H1 (cell line): ENCODE data around the gene TBC1D23. TPM values are rescaled to one million over a fixed set of nuclear protein-coding genes. Genes with fewer than 3 reads are reported as not detected.

ENCODE experiments used
- CTCF ChIA-PET: fragments of 300-600 bp; sonication (Branson Sonifier 250); formaldehyde crosslinking; loops from one replicate; lab custom pipeline; 2021; ENCODE audit not compliant: partially characterized antibody; lab: Charles Lee
- POLR2A ChIA-PET: fragments of 300-600 bp; sonication (Branson Sonifier 250); formaldehyde crosslinking; loops from one replicate; lab custom pipeline; 2021; ENCODE audit warnings: inconsistent platforms; ENCODE audit not compliant: partially characterized antibody; lab: Charles Lee
- DNase-seq, 2 experiments: peaks; one replicate each; pipeline versions ENCODE4 v3.0.0 to v3.0.0-alpha.2; 2010 to 2022; ENCODE audit warnings: low spot score in 2 of 2, low read depth in 1 of 2, mixed read lengths in 1 of 2
- FAIRE-seq: peaks from 2 replicates; lab custom pipeline; 2011; peaks lifted over from hg19 to GRCh38; lab: Jason Lieb, UNC
- H2AFZ ChIP-seq: 2 replicates; pipeline ENCODE4 v1.8.1; 2012; ENCODE audit warnings: low read length, inconsistent platforms
- H2AK5ac ChIP-seq: 2 replicates; pipeline ENCODE4 v1.6.1; 2013; ENCODE audit warnings: low read depth, low read length
- H2BK120ac ChIP-seq: replicated peaks from 2 replicates; pipeline ENCODE3; 2013; ENCODE audit warnings: low read depth, low read length, inconsistent platforms
- H2BK12ac ChIP-seq: 2 replicates; pipeline ENCODE4 v1.6.1; 2013; ENCODE audit warnings: low read depth, low read length
- H2BK15ac ChIP-seq: 2 replicates; pipeline ENCODE4 v1.6.1; 2013; ENCODE audit warnings: low read length
- H2BK20ac ChIP-seq: 2 replicates; pipeline ENCODE4 v1.6.1; 2013; ENCODE audit warnings: low read length
- H2BK5ac ChIP-seq: 2 replicates; pipeline ENCODE4 v1.6.1; 2013; ENCODE audit warnings: low read depth, low read length
- H3K14ac ChIP-seq: 2 replicates; pipeline ENCODE4 v1.6.1; 2013; ENCODE audit warnings: inconsistent platforms; ENCODE audit not compliant: insufficient read length
- H3K18ac ChIP-seq: 2 replicates; pipeline ENCODE4 v1.6.1; 2013; ENCODE audit warnings: low read length; ENCODE audit errors: extremely low read depth
- H3K23ac ChIP-seq: 2 replicates; pipeline ENCODE4 v1.6.1; 2013; ENCODE audit warnings: inconsistent platforms; ENCODE audit not compliant: insufficient read length
- H3K23me2 ChIP-seq: 2 replicates; pipeline ENCODE4 v1.6.1; 2013; ENCODE audit warnings: low read depth, low read length
- H3K27ac ChIP-seq: 2 replicates; pipeline ENCODE4 v1.6.1; 2011; ENCODE audit warnings: low read depth, low read length, inconsistent platforms
- H3K27me3 ChIP-seq, 4 experiments: replicated peaks in 1 of 4; 1 replicate in 1 of 4; 2 replicates in 3 of 4; pipeline versions ENCODE4 v1.6.1 to v1.8.1; 2011 to 2013; ENCODE audit warnings: low read length in 3 of 4, mild to moderate bottlenecking in 3 of 4, inconsistent platforms in 2 of 4, mixed read lengths in 2 of 4, moderate library complexity in 1 of 4; ENCODE audit not compliant: control insufficient read depth in 3 of 4, insufficient read depth in 3 of 4; ENCODE audit errors: extremely low read depth in 1 of 4
- H3K36me3 ChIP-seq, 4 experiments: 2 replicates each; pipeline versions ENCODE4 v1.6.1 to v1.8.1; 2011 to 2013; ENCODE audit warnings: mild to moderate bottlenecking in 4 of 4, low read length in 3 of 4, moderate library complexity in 2 of 4, control low read depth in 1 of 4, inconsistent platforms in 1 of 4; ENCODE audit not compliant: insufficient read depth in 4 of 4, control insufficient read depth in 2 of 4
- H3K4ac ChIP-seq: replicated peaks from 2 replicates; pipeline ENCODE3; 2013; ENCODE audit warnings: low read length, low read depth, mixed read lengths, inconsistent platforms; ENCODE audit not compliant: insufficient read length
- H3K4me1 ChIP-seq, 4 experiments: replicated peaks in 1 of 4; 1 replicate in 1 of 4; 2 replicates in 3 of 4; pipeline versions ENCODE4 v1.6.1 to v1.8.1; 2011 to 2013; ENCODE audit warnings: low read length in 3 of 4, inconsistent platforms in 2 of 4, mixed read lengths in 1 of 4; ENCODE audit not compliant: insufficient read depth in 4 of 4, control insufficient read depth in 3 of 4
- H3K4me2 ChIP-seq, 2 experiments: 2 replicates each; pipeline versions ENCODE4 v1.6.1 to v1.8.1; 2011 to 2013; ENCODE audit warnings: low read depth in 2 of 2, low read length in 2 of 2, control low read depth in 1 of 2, inconsistent platforms in 1 of 2, mild to moderate bottlenecking in 1 of 2; ENCODE audit not compliant: insufficient read depth in 1 of 2
- H3K4me3 ChIP-seq, 4 experiments: fragments of 200-600, 300-600 bp in 1 of 4; sonication (generic), shearing (Covaris generic), sonication (Bioruptor Twin) in 1 of 4; 2 replicates each; pipeline versions ENCODE4 v1.5.1 to v1.8.1; 2011 to 2016; ENCODE audit warnings: low read length in 4 of 4, low read depth in 3 of 4, control low read depth in 2 of 4, inconsistent platforms in 2 of 4, mild to moderate bottlenecking in 2 of 4, mixed read lengths in 1 of 4, moderate library complexity in 1 of 4; ENCODE audit not compliant: insufficient read depth in 2 of 4; ENCODE audit errors: extremely low read depth in 1 of 4
- H3K56ac ChIP-seq: replicated peaks from 2 replicates; pipeline ENCODE3; 2013; ENCODE audit warnings: low read depth, mild to moderate bottlenecking, mixed read lengths, low read length, inconsistent platforms; ENCODE audit not compliant: insufficient read length
- H3K79me1 ChIP-seq: 2 replicates; pipeline ENCODE4 v1.6.1; 2013; ENCODE audit warnings: low read depth, low read length, control low read depth
- H3K79me2 ChIP-seq, 2 experiments: 2 replicates each; pipeline versions ENCODE4 v1.6.1 to v1.8.1; 2012 to 2013; ENCODE audit warnings: low read length in 2 of 2, mild to moderate bottlenecking in 2 of 2, inconsistent platforms in 1 of 2; ENCODE audit not compliant: insufficient read depth in 2 of 2, control insufficient read depth in 1 of 2
- H3K9ac ChIP-seq, 4 experiments: replicated peaks in 1 of 4; 1 replicate in 1 of 4; 2 replicates in 3 of 4; pipeline versions ENCODE4 v1.6.1 to v1.8.1; 2011 to 2013; ENCODE audit warnings: low read depth in 3 of 4, low read length in 3 of 4, control low read depth in 2 of 4, mild to moderate bottlenecking in 2 of 4, moderate library complexity in 2 of 4, inconsistent platforms in 1 of 4; ENCODE audit errors: extremely low read depth in 1 of 4
- H3K9me3 ChIP-seq, 2 experiments: 2 replicates each; pipeline versions ENCODE4 v1.6.1 to v1.8.1; 2012 to 2013; ENCODE audit warnings: mild to moderate bottlenecking in 2 of 2, moderate library complexity in 2 of 2, control low read depth in 1 of 2, inconsistent platforms in 1 of 2, low read depth in 1 of 2, low read length in 1 of 2, mixed read lengths in 1 of 2; ENCODE audit not compliant: insufficient read depth in 2 of 2
- H4K20me1 ChIP-seq, 2 experiments: replicated peaks in 1 of 2; 2 replicates each; pipeline versions ENCODE3 to v1.8.1; 2011 to 2013; ENCODE audit warnings: inconsistent platforms in 2 of 2, low read length in 2 of 2, mild to moderate bottlenecking in 1 of 2; ENCODE audit not compliant: insufficient read depth in 2 of 2, control insufficient read depth in 1 of 2
- H4K5ac ChIP-seq: 2 replicates; pipeline ENCODE4 v1.6.1; 2013; ENCODE audit warnings: low read length, low read depth, mixed read lengths, inconsistent platforms; ENCODE audit not compliant: insufficient read length
- H4K8ac ChIP-seq: 2 replicates; pipeline ENCODE4 v1.8.0; 2013; ENCODE audit warnings: mild to moderate bottlenecking, moderate library complexity, low read length, inconsistent platforms; ENCODE audit not compliant: insufficient read depth; ENCODE audit errors: extremely low read depth
- H4K91ac ChIP-seq: replicated peaks from 2 replicates; pipeline ENCODE3; 2013; ENCODE audit warnings: low read length, mixed read lengths, inconsistent platforms; ENCODE audit not compliant: insufficient read length
- ASH2L ChIP-seq: fragments of 200-600, 300-600 bp; sonication (generic); IDR thresholded peaks from one replicate; pipeline ENCODE4 v1.7.1; 2017; ENCODE audit warnings: low read length
- CHD1 ChIP-seq: IDR thresholded peaks from 2 replicates; pipeline ENCODE4 v1.6.1; 2012; ENCODE audit warnings: low read depth, low read length, improper control_type of control experiment
- EP300 ChIP-seq, 2 experiments: IDR thresholded peaks; 1 replicate in 1 of 2; 2 replicates in 1 of 2; pipeline ENCODE4 v1.6.1; 2011 to 2012; ENCODE audit warnings: low read depth in 2 of 2, low read length in 2 of 2, mild to moderate bottlenecking in 2 of 2, borderline replicate concordance in 1 of 2, inconsistent platforms in 1 of 2, moderate library complexity in 1 of 2
- HDAC6 ChIP-seq: IDR thresholded peaks from one replicate; pipeline ENCODE4 v1.7.1; 2012; ENCODE audit warnings: low read depth, mild to moderate bottlenecking, inconsistent platforms, low read length, moderate library complexity
- NRF1 ChIP-seq: IDR thresholded peaks from 2 replicates; pipeline ENCODE4 v1.6.1; 2011; ENCODE audit warnings: mild to moderate bottlenecking, low read depth, low read length, improper control_type of control experiment
- SIN3A ChIP-seq, 2 experiments: IDR thresholded peaks in 1 of 2; conservative IDR thresholded peaks in 1 of 2; 2 replicates each; pipeline ENCODE4 v1.6.1; 2011 to 2012; ENCODE audit warnings: low read length in 2 of 2, improper control_type of control experiment in 1 of 2, low read depth in 1 of 2, mild to moderate bottlenecking in 1 of 2
- SP1 ChIP-seq: IDR thresholded peaks from 2 replicates; pipeline ENCODE4 v1.6.1; 2011; ENCODE audit warnings: low read depth, low read length
- TEAD4 ChIP-seq: IDR thresholded peaks from 2 replicates; pipeline ENCODE4 v1.6.1; 2012; ENCODE audit warnings: low read depth, low read length, inconsistent platforms, mixed read lengths
- YY1 ChIP-seq: IDR thresholded peaks from 2 replicates; pipeline ENCODE4 v1.6.1; 2011; ENCODE audit warnings: low read depth, mild to moderate bottlenecking, low read length
- WGBS, 2 experiments: shearing (Covaris generic) in 1 of 2; methylation state at CpG; one replicate each; pipeline versions ENCODE4 v1.1.6 to v1.1.7; 2013 to 2015; ENCODE audit warnings: low lambda C conversion rate in 2 of 2, mixed read lengths in 2 of 2, inconsistent platforms in 1 of 2, low coverage in 1 of 2, missing lambda C conversion rate in 1 of 2; ENCODE audit not compliant: insufficient replicate concordance in 2 of 2, insufficient coverage in 1 of 2, insufficient read length in 1 of 2; ENCODE audit errors: extremely low coverage in 1 of 2, missing lambda C conversion rate in 1 of 2; 5-methylcytosine and 5-hydroxymethylcytosine counted together
- polyA plus RNA-seq, 7 experiments: library from polyadenylated mRNA; depleted of rRNA in 3 of 7; stranded (reverse) in 5 of 7; unstranded in 2 of 7; fragments of >200 nt in 5 of 7; fragments of 200-250 nt in 2 of 7; gene quantifications; 1 replicate in 5 of 7; 2 replicates in 1 of 7; 4 replicates in 1 of 7; pipeline versions ENCODE4 v1.2.1 to v1.2.3, GENCODE V29; 2011 to 2013; ENCODE audit warnings: missing spikeins in 2 of 7, mixed read lengths in 2 of 7
- total RNA-seq: library from RNA; stranded (reverse); fragmentation: NEBNext Ultra II Directional; extraction: Animal tissue kit (Norgen Biotek cat#: 25700); gene quantifications from 2 replicates; pipeline ENCODE4 v1.2.1, GENCODE V29; 2021
- TF ChIP-seq, protein P1 (sequence below): IDR thresholded peaks from 2 replicates; pipeline ENCODE4 v1.6.1; 2011; ENCODE audit warnings: low read length, improper control_type of control experiment
- TF ChIP-seq, protein P2 (sequence below), 3 experiments: IDR thresholded peaks; 1 replicate in 2 of 3; 2 replicates in 1 of 3; pipeline versions ENCODE4 v1.5.1 to v1.6.1; 2011; ENCODE audit warnings: low read length in 3 of 3, mild to moderate bottlenecking in 3 of 3, inconsistent platforms in 2 of 3, low read depth in 1 of 3, moderate library complexity in 1 of 3; ENCODE audit not compliant: insufficient read depth in 1 of 3; ENCODE audit errors: control extremely low read depth in 1 of 3

TBC1D23 gene
- total and polyA plus RNA-seq, 2 of the 8 experiments (the other 6 are each of a cell fraction or from before 2014, with no cell fraction given), result 6.4 to 29.3 TPM

DNA sequence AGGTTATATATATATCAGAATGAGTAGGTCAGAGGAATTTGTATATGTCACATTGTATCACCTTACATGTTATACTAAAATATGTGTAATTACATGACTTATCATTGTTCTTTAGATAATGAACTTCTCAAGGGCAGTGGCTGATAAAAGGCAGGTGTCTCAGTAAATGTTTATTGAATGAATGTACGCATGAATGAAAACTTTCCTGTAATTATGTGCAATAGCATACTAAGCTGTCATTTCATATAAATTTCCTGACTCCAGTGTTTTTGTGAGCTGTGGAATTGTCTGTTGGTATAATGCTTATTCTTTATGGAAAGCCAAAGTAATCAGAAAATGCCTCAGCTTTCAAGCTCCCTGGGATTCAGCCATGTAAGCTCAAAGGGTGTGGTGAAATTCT is 4.2 kb downstream of the TBC1D23 start:
- POLR2A ChIA-PET, result no interaction called here
- no peak for FAIRE-seq
- Histone ChIP-seq H3K4ac (no peak overlapping the region), H4K5ac (no peak overlapping the region), H3K4me2 (no peak overlapping the region), H3K27ac (no peak overlapping the region), H4K91ac (no peak overlapping the region), H2BK5ac (no peak overlapping the region), H3K9ac (no peak overlapping the region), H3K4me3 (no peak overlapping the region), H2BK120ac (no peak overlapping the region), H4K8ac (no peak overlapping the region), H3K79me1 (0 out of 2 replicates have a peak, but pooled peaks cover 3% of the 10 kb centered on the region), H2AK5ac (no peak overlapping the region), H2BK20ac (no peak overlapping the region), H3K56ac (no peak overlapping the region), H3K14ac (no peak overlapping the region), H3K36me3 (no peaks in the 10 kb centered on the region), H2BK15ac (no peak overlapping the region), H3K23ac (no peak overlapping the region), H3K27me3 (no peaks in the 10 kb centered on the region), H3K79me2 (peaks cover 0 to 45% of the 10 kb centered on the region in 2 experiments; a peak in 3 of 4 replicates), H3K18ac (no peak overlapping the region), H3K23me2 (peaks cover 5% of the 10 kb centered on the region), H2AFZ (no peak overlapping the region), H3K4me1 (peaks cover 0 to 2% (median under 1%) of the 10 kb centered on the region in 4 experiments; a peak in 3 of 7 replicates), H3K9me3 (no peaks in the 10 kb centered on the region), H4K20me1 (no peaks in the 10 kb centered on the region), H2BK12ac (no peak overlapping the region)
- CTCF ChIA-PET, result no interaction called here
- no peak for DNase-seq
- WGBS, 2 experiments, result 89% methylated on average over 1 of the region's 1 CpG; no CpG with 5 or more reads in 1 of the 2 experiments
- no peak for TF ChIP-seq CHD1
- TF ChIP-seq NRF1, result no peak
- TF ChIP-seq HDAC6, result no peak
- no peak for TF ChIP-seq SP1
- TF ChIP-seq ASH2L, result no peak
- TF ChIP-seq, protein P1, sequence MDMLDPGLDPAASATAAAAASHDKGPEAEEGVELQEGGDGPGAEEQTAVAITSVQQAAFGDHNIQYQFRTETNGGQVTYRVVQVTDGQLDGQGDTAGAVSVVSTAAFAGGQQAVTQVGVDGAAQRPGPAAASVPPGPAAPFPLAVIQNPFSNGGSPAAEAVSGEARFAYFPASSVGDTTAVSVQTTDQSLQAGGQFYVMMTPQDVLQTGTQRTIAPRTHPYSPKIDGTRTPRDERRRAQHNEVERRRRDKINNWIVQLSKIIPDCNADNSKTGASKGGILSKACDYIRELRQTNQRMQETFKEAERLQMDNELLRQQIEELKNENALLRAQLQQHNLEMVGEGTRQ, result no peak
- TF ChIP-seq TEAD4, result no peak
- TF ChIP-seq, protein P2, sequence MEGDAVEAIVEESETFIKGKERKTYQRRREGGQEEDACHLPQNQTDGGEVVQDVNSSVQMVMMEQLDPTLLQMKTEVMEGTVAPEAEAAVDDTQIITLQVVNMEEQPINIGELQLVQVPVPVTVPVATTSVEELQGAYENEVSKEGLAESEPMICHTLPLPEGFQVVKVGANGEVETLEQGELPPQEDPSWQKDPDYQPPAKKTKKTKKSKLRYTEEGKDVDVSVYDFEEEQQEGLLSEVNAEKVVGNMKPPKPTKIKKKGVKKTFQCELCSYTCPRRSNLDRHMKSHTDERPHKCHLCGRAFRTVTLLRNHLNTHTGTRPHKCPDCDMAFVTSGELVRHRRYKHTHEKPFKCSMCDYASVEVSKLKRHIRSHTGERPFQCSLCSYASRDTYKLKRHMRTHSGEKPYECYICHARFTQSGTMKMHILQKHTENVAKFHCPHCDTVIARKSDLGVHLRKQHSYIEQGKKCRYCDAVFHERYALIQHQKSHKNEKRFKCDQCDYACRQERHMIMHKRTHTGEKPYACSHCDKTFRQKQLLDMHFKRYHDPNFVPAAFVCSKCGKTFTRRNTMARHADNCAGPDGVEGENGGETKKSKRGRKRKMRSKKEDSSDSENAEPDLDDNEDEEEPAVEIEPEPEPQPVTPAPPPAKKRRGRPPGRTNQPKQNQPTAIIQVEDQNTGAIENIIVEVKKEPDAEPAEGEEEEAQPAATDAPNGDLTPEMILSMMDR (IDR thresholded peaks at IDR 0.05; ENCODE audit: control extremely low read depth in 1 of 3, insufficient read depth in 1 of 3, low read depth in 1 of 3, low read length in 3 of 3), result no peak
- TF ChIP-seq EP300 (IDR thresholded peaks at IDR 0.05; ENCODE audit: borderline replicate concordance in 1 of 2, low read depth in 2 of 2, low read length in 2 of 2), result no peak
- no peak for TF ChIP-seq YY1
- TF ChIP-seq SIN3A (conservative IDR thresholded peaks at IDR 0.05 in 1 of 2, IDR thresholded peaks at IDR 0.05 in 1 of 2; ENCODE audit: low read depth in 1 of 2, low read length in 2 of 2), result no peak
